ENCODE measurements around the gene UNC45A.

UNC45A gene

GRCh38 chr15:90966262-90966661, 31.2 kb downstream of the UNC45A start:
- no peak for DNase-seq

GRCh38 chr15:90967206-90967605, 32.1 kb downstream of the UNC45A start:
- no peak for DNase-seq

- DNase-seq, result no peak
Observed at GRCh38 chr15:90968434-90968833, 33.3 kb downstream of the UNC45A start.

GRCh38 chr15:90970274-90970673, 35.2 kb downstream of the UNC45A start:
- DNase-seq, result no peak

- no peak for DNase-seq
Observed at GRCh38 chr15:90972133-90972532, 37.0 kb downstream of the UNC45A start.

- DNase-seq, result no peak
Observed at GRCh38 chr15:90974216-90974615, 39.1 kb downstream of the UNC45A start.

- DNase-seq, result no peak
Observed at GRCh38 chr15:90979582-90979981, 44.5 kb downstream of the UNC45A start.

- no peak for DNase-seq
Observed at GRCh38 chr15:90981681-90982080, 46.6 kb downstream of the UNC45A start.

GRCh38 chr15:90982135-90982534, 47.0 kb downstream of the UNC45A start:
- DNase-seq, result no peak

- DNase-seq, result peak; percentile 10 to 55
Observed at GRCh38 chr15:90986790-90987507, 51.9 kb downstream of the UNC45A start.

- DNase-seq, result peak; percentile 7 to 50
Observed at GRCh38 chr15:90987561-90988141, 52.6 kb downstream of the UNC45A start.

- peak in 1 of 2 experiments; percentile 27 for DNase-seq
Observed at GRCh38 chr15:90988296-90988695, 53.2 kb downstream of the UNC45A start.

- no peak for DNase-seq
Observed at GRCh38 chr15:90989040-90989768, 54.1 kb downstream of the UNC45A start.

GRCh38 chr15:90990446-90990845, 55.4 kb downstream of the UNC45A start:
- DNase-seq, result no peak

- DNase-seq, result no peak
Observed at GRCh38 chr15:90991587-90992285, 56.7 kb downstream of the UNC45A start.

- peak in 1 of 2 experiments; percentile 63 for DNase-seq
Observed at GRCh38 chr15:90994059-90994416, 59.0 kb downstream of the UNC45A start.

GRCh38 chr15:90994417-90995311, 59.6 kb downstream of the UNC45A start, which contains the start of gene PRC1:
Gene PRC1, minus strand, starts transcription at chr15:90994535. Its CDS starts 118 bp downstream, at chr15:90994417.
- DNase-seq, result peak; percentile 95 to 99

GRCh38 chr15:90998737-90999136, 63.7 kb downstream of the UNC45A start:
- no peak for DNase-seq

GRCh38 chr15:91001209-91001608, 66.1 kb downstream of the UNC45A start:
- no peak for DNase-seq

Measured in NCI-H526 (cell line).